PC-9 (cell line): Measurements from ENCODE around the gene PRSS48. TPM values are rescaled to one million over a fixed set of nuclear protein-coding genes. Genes with fewer than 3 reads are reported as not detected.

Experiments
- BruUV-seq: library from RNA; stranded (reverse); fragments of 400-500 nt; replicated peaks from 2 replicates; lab custom pipeline; 2021; lab: Mats Ljungman, UMichigan
- CTCF ChIA-PET: fragments of 300-600 bp; sonication (Branson Sonifier 250); formaldehyde crosslinking; loops from one replicate; lab custom pipeline; 2022; ENCODE audit warnings: antibody characterized with exemption; lab: Charles Lee
- POLR2A ChIA-PET: fragments of 300-600 bp; sonication (Branson Sonifier 250); formaldehyde crosslinking; loops from one replicate; lab custom pipeline; 2022; ENCODE audit warnings: antibody characterized with exemption; ENCODE audit not compliant: unreplicated experiment; lab: Charles Lee
- DNase-seq, 2 experiments: peaks; one replicate each; pipeline versions ENCODE4 v3.0.0 to v3.0.0-alpha.2; 2015 to 2022; ENCODE audit warnings: mixed read lengths in 1 of 2
- H2AFZ ChIP-seq: fragments of 200-600 bp; sonication (generic); 2 replicates; pipeline ENCODE4 v1.8.1; 2017; ENCODE audit warnings: antibody characterized with exemption
- H3F3A ChIP-seq: fragments of 200-600 bp; sonication (generic); 2 replicates; pipeline ENCODE4 v1.8.1; 2017; ENCODE audit warnings: antibody characterized with exemption, mild to moderate bottlenecking, low read depth; ENCODE audit not compliant: insufficient read depth
- H3K27ac ChIP-seq: fragments of 200-600 bp; sonication (generic); 2 replicates; pipeline ENCODE4 v1.6.1; 2016; ENCODE audit warnings: mixed run types
- H3K27me3 ChIP-seq: fragments of 200-600 bp; sonication (generic); 2 replicates; pipeline ENCODE4 v1.6.1; 2016; ENCODE audit warnings: low read depth, mixed run types; ENCODE audit not compliant: insufficient read depth
- H3K36me3 ChIP-seq: fragments of 200-600 bp; sonication (generic); 2 replicates; pipeline ENCODE4 v1.6.1; 2016; ENCODE audit warnings: low read depth, mixed run types
- H3K4me1 ChIP-seq: fragments of 200-600 bp; sonication (generic); replicated peaks from 2 replicates; pipeline ENCODE4 v1.6.1; 2016; ENCODE audit warnings: mixed run types; ENCODE audit not compliant: insufficient read depth
- H3K4me2 ChIP-seq: fragments of 200-600 bp; sonication (generic); 2 replicates; pipeline ENCODE4 v1.6.1; 2017; ENCODE audit warnings: mixed run types
- H3K4me3 ChIP-seq: fragments of 200-600 bp; sonication (generic); 2 replicates; pipeline ENCODE4 v1.6.1; 2016; ENCODE audit warnings: mixed run types
- H3K79me2 ChIP-seq: fragments of 200-600 bp; sonication (generic); 2 replicates; pipeline ENCODE4 v1.6.1; 2017; ENCODE audit warnings: low read depth, mixed run types
- H3K9me2 ChIP-seq: fragments of 200-600 bp; sonication (generic); 2 replicates; pipeline ENCODE4 v1.8.1; 2017; ENCODE audit warnings: mild to moderate bottlenecking; ENCODE audit not compliant: insufficient read depth
- H3K9me3 ChIP-seq: fragments of 200-600 bp; sonication (generic); 2 replicates; pipeline ENCODE4 v1.8.1; 2016; ENCODE audit warnings: low read depth; ENCODE audit not compliant: insufficient read depth
- H4K20me1 ChIP-seq: fragments of 200-600 bp; sonication (generic); 2 replicates; pipeline ENCODE4 v1.8.1; 2017; ENCODE audit not compliant: insufficient read depth
- EZH2 ChIP-seq: fragments of 200-600 bp; sonication (generic); IDR thresholded peaks from 2 replicates; pipeline ENCODE4 v1.8.0; 2017; ENCODE audit warnings: antibody characterized with exemption, low read depth
- intact Hi-C: fragments of 100-400 bp; cut with micrococcal nuclease; formaldehyde crosslinking; loops from one replicate; pipeline ENCODE4 v1.10.0; 2022; ENCODE audit not compliant: unreplicated experiment
- total RNA-seq: library from RNA; stranded (reverse); gene quantifications from 2 replicates; pipeline ENCODE4 v1.2.3, GENCODE V29; 2021
- TF ChIP-seq, protein P1 (sequence below): fragments of 200-600 bp; sonication (generic); conservative IDR thresholded peaks from 2 replicates; pipeline ENCODE4 v1.6.1; 2017; ENCODE audit warnings: mixed run types, antibody characterized with exemption, mild to moderate bottlenecking, moderate library complexity

PRSS48 gene
- total RNA-seq, 1 experiment from 2014 or later: not detected

DNA sequence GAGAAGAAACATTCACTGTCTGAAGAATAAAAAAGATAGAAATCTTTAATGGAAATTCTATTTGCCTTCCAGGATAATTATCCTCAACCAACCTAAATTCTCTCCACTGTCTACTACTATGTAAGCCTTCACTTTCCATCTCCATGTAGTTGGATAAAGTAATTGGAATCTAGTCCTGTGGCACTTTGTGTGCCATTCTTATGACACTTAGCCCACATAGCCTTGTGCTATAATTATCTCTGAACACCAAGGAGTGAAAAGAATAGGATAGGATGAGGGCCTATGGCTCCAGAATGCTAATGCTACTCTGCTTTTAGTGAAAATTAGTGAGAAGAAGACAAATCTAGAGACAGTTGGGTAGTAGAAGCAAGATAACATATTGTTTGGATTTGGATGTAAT lies 20.2 kb downstream of the PRSS48 start:
- ChIA-PET POLR2A (no interaction called here), CTCF (interaction anchor here (0.7 to 0.8 kb wide), 2 partner anchors 9 to 157 kb away, joined by 3 to 7 read pairs; no protein-coding TSS in a partner anchor)
- Histone ChIP-seq H3K4me3 (no peak overlapping the region), H3K79me2 (peaks cover 22% of the 10 kb centered on the region; the same call in 1 of the 2 replicates), H3K9me2 (no peaks in the 10 kb centered on the region), H3K4me2 (no peak overlapping the region), H3K36me3 (0 out of 2 replicates have a peak, but pooled peaks cover 3% of the 10 kb centered on the region), H3K4me1 (no peaks in the 10 kb centered on the region), H2AFZ (no peak overlapping the region), H3K27me3 (no peaks in the 10 kb centered on the region), H3K27ac (no peak overlapping the region), H3K9me3 (no peaks in the 10 kb centered on the region), H3F3A (no peaks in the 10 kb centered on the region), H4K20me1 (no peaks in the 10 kb centered on the region)
- BruUV-seq: no TSS peak
- no peak for TF ChIP-seq EZH2
- TF ChIP-seq, protein P1, sequence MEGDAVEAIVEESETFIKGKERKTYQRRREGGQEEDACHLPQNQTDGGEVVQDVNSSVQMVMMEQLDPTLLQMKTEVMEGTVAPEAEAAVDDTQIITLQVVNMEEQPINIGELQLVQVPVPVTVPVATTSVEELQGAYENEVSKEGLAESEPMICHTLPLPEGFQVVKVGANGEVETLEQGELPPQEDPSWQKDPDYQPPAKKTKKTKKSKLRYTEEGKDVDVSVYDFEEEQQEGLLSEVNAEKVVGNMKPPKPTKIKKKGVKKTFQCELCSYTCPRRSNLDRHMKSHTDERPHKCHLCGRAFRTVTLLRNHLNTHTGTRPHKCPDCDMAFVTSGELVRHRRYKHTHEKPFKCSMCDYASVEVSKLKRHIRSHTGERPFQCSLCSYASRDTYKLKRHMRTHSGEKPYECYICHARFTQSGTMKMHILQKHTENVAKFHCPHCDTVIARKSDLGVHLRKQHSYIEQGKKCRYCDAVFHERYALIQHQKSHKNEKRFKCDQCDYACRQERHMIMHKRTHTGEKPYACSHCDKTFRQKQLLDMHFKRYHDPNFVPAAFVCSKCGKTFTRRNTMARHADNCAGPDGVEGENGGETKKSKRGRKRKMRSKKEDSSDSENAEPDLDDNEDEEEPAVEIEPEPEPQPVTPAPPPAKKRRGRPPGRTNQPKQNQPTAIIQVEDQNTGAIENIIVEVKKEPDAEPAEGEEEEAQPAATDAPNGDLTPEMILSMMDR: no peak
- no peak for DNase-seq
- intact Hi-C loops: no loop called here

DNA sequence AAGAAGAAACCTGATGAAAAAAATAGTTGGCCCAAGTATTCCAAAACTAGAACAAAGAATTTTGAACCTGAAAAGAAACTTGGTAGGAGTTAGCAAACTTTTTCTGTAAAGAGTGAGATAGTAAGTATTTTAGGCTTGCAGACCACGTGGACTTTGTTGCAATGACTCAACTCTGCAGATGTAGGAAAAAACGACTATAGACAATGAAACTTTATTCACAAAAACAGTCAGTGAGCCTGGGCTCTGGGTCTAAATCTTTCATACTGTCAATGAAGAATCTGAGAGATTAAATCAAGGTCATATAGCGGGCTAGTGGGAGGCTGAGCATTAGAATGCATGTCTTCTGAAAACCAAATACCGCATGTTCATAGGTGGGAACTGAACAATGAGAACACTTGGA lies 25.5 kb downstream of the PRSS48 start:
- intact Hi-C loops: no loop called here
- Histone ChIP-seq H3K27me3 (no peaks in the 10 kb centered on the region), H2AFZ (no peak overlapping the region), H3F3A (no peaks in the 10 kb centered on the region), H3K4me1 (no peaks in the 10 kb centered on the region), H3K4me3 (no peak overlapping the region), H3K36me3 (0 out of 2 replicates have a peak, but pooled peaks cover 3% of the 10 kb centered on the region), H3K9me2 (no peaks in the 10 kb centered on the region), H3K4me2 (no peak overlapping the region), H3K79me2 (peaks cover 43% of the 10 kb centered on the region), H3K27ac (no peak overlapping the region), H3K9me3 (no peaks in the 10 kb centered on the region), H4K20me1 (peaks cover 10% of the 10 kb centered on the region)
- DNase-seq: no peak
- CTCF ChIA-PET: no interaction called here
- TF ChIP-seq EZH2: no peak
- POLR2A ChIA-PET: no interaction called here
- BruUV-seq: no TSS peak

DNA sequence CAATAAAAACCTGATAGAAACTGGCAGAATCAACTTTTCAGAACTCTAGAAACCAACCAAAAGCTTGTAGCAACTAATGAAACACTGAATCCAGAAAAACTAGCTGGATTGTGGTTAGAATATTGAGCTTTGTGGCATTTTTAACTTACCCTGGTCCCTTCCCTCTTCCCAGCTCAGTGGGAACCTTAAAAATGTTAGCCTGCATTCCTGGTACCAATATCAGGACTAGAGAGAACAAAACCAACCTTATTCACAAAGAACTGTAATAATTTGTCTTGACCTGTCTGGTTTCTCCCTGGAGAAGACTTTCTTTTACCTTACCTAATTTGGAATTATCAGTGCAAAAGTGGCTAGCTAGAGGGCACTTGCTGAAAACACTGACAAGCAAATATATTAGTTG lies 27.3 kb downstream of the PRSS48 start:
- Histone ChIP-seq H3K9me3 (no peaks in the 10 kb centered on the region), H4K20me1 (peaks cover 10% of the 10 kb centered on the region), H3K36me3 (0 out of 2 replicates have a peak, but pooled peaks cover 3% of the 10 kb centered on the region), H3K9me2 (no peaks in the 10 kb centered on the region), H3K4me2 (no peak overlapping the region), H2AFZ (no peak overlapping the region), H3K79me2 (peaks cover 51% of the 10 kb centered on the region), H3K4me1 (no peaks in the 10 kb centered on the region), H3F3A (no peaks in the 10 kb centered on the region), H3K27ac (peak overlapping the region; percentile 10; the same call in 1 of the 2 replicates), H3K4me3 (no peak overlapping the region), H3K27me3 (no peaks in the 10 kb centered on the region)
- TF ChIP-seq EZH2: no peak
- TF ChIP-seq, protein P1: no peak
- BruUV-seq: no TSS peak
- CTCF ChIA-PET: interaction anchor here (0.7 kb wide), 1 partner anchor 9 kb away, joined by 4 read pairs; no protein-coding TSS in a partner anchor
- POLR2A ChIA-PET: interaction anchor here (0.6 to 1.4 kb wide), 2 partner anchors 11 to 22 kb away, joined by 3 to 7 read pairs; no protein-coding TSS in a partner anchor
- no peak for DNase-seq
- intact Hi-C loops: no loop called here
